ENCODE data around the gene SETD5.

DNA sequence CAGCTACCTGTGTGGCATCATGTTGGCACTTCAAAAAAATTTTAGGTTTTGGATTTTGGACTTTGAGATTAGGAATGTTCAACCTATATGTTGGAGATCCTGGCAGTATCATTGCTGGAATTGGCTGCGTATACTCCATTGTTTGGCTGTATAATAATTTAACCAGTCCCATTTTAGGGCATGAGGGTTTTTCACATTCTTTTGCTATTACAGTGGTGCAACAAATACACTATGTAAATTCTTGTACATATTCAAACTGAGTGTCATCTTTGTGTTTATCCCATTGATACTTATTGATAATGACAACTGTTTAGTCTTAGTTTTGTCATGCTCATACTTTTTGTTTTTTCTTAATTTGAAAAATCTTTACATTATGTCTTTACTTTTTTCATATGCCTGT lies 27.9 kb upstream of the SETD5 start:
- TF ChIP-seq, protein P1, sequence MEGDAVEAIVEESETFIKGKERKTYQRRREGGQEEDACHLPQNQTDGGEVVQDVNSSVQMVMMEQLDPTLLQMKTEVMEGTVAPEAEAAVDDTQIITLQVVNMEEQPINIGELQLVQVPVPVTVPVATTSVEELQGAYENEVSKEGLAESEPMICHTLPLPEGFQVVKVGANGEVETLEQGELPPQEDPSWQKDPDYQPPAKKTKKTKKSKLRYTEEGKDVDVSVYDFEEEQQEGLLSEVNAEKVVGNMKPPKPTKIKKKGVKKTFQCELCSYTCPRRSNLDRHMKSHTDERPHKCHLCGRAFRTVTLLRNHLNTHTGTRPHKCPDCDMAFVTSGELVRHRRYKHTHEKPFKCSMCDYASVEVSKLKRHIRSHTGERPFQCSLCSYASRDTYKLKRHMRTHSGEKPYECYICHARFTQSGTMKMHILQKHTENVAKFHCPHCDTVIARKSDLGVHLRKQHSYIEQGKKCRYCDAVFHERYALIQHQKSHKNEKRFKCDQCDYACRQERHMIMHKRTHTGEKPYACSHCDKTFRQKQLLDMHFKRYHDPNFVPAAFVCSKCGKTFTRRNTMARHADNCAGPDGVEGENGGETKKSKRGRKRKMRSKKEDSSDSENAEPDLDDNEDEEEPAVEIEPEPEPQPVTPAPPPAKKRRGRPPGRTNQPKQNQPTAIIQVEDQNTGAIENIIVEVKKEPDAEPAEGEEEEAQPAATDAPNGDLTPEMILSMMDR (IDR thresholded peaks at IDR 0.05 in 8 of 11, conservative IDR thresholded peaks at IDR 0.05 in 3 of 11) = no peak
- TF ChIP-seq POLR2A (IDR thresholded peaks at IDR 0.05) = no peak
- TF ChIP-seq POLR2AphosphoS5 (IDR thresholded peaks at IDR 0.05) = no peak
